H1 (cell line): ENCODE measurements around the gene DKK3. TPM values are rescaled to one million over a fixed set of nuclear protein-coding genes. Genes with fewer than 3 reads are reported as not detected.

ENCODE experiments used
- CEBPB ChIP-seq: IDR thresholded peaks from 2 replicates; pipeline ENCODE4 v1.6.1; 2012; ENCODE audit warnings: low read depth, low read length
- EP300 ChIP-seq, 2 experiments: IDR thresholded peaks; 1 replicate in 1 of 2; 2 replicates in 1 of 2; pipeline ENCODE4 v1.6.1; 2011 to 2012; ENCODE audit warnings: low read depth in 2 of 2, low read length in 2 of 2, mild to moderate bottlenecking in 2 of 2, borderline replicate concordance in 1 of 2, inconsistent platforms in 1 of 2, moderate library complexity in 1 of 2
- HDAC6 ChIP-seq: IDR thresholded peaks from one replicate; pipeline ENCODE4 v1.7.1; 2012; ENCODE audit warnings: low read depth, mild to moderate bottlenecking, inconsistent platforms, low read length, moderate library complexity
- MAFK ChIP-seq: IDR thresholded peaks from 2 replicates; pipeline ENCODE4 v1.6.1; 2012; ENCODE audit warnings: low read depth, mild to moderate bottlenecking, improper control_type of control experiment, low read length
- POLR2AphosphoS5 ChIP-seq: IDR thresholded peaks from 2 replicates; pipeline ENCODE4 v1.6.1; 2011; ENCODE audit warnings: low read depth, low read length
- SIX5 ChIP-seq: IDR thresholded peaks from 2 replicates; pipeline ENCODE4 v1.6.1; 2011; ENCODE audit warnings: mild to moderate bottlenecking, low read depth, low read length
- ZNF274 ChIP-seq: IDR thresholded peaks from 2 replicates; pipeline ENCODE4 v1.7.0; 2012; ENCODE audit warnings: low read length, borderline replicate concordance; ENCODE audit errors: extremely low read depth
- polyA plus RNA-seq, 7 experiments: library from polyadenylated mRNA; depleted of rRNA in 3 of 7; stranded (reverse) in 5 of 7; unstranded in 2 of 7; fragments of >200 nt in 5 of 7; fragments of 200-250 nt in 2 of 7; gene quantifications; 1 replicate in 5 of 7; 2 replicates in 1 of 7; 4 replicates in 1 of 7; pipeline versions ENCODE4 v1.2.1 to v1.2.3, GENCODE V29; 2011 to 2013; ENCODE audit warnings: missing spikeins in 2 of 7, mixed read lengths in 2 of 7
- total RNA-seq: library from RNA; stranded (reverse); fragmentation: NEBNext Ultra II Directional; extraction: Animal tissue kit (Norgen Biotek cat#: 25700); gene quantifications from 2 replicates; pipeline ENCODE4 v1.2.1, GENCODE V29; 2021
- TF ChIP-seq, protein P1 (sequence below): IDR thresholded peaks from 2 replicates; pipeline ENCODE4 v1.6.1; 2012; ENCODE audit warnings: low read length, inconsistent platforms
- TF ChIP-seq, protein P2 (sequence below): IDR thresholded peaks from 2 replicates; pipeline ENCODE4 v1.6.1; 2011; ENCODE audit warnings: low read depth, mild to moderate bottlenecking, low read length; ENCODE audit not compliant: insufficient read depth
- TF ChIP-seq, protein P3 (sequence below), 3 experiments: IDR thresholded peaks; 1 replicate in 2 of 3; 2 replicates in 1 of 3; pipeline versions ENCODE4 v1.5.1 to v1.6.1; 2011; ENCODE audit warnings: low read length in 3 of 3, mild to moderate bottlenecking in 3 of 3, inconsistent platforms in 2 of 3, low read depth in 1 of 3, moderate library complexity in 1 of 3; ENCODE audit not compliant: insufficient read depth in 1 of 3; ENCODE audit errors: control extremely low read depth in 1 of 3

Gene DKK3
- total and polyA plus RNA-seq, 2 of the 8 experiments (the other 6 are each of a cell fraction or from before 2014, with no cell fraction given): 30.0 to 40.1 TPM

DNA sequence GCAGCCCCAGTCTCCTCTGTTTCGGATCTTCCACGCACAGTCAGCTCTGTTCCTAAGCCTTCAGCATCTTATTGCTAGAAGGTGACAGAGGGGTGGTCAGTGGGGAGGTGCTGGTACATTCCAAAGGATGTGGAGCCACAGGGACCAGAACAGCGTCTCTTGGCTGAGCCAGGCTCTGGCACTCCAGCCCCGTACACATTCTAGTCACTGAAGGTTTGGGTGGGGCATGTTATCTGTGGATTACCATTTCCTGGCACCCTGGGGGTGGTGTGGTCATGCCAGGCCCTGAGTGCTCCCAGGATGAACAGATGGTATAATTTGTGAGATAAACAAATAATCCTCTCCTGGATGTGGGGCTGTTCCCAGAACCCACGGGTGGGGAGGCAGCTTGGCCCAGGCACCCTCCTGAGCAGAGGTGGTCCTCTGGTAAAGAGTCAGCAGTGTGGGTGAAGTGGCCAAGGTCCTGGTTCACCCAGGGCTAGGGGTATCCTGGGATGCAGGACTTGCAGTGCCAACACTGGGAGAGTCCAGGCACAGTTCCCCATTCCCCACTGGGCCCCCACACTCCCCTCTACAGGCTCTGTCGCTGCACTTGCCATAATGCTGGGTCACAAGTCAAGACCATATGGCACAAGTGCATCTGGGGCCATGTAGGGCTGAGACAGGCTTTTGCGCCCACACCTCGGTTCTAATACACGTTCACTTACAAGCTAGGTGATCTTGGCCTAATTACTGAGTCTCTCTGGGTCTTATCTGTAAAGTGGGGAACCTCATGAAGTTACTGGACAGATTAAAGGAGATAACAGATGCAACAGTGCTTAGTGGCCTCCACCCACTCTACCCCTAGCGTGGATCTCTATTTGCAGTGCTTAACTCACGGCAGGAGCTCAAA lies 33.0 kb downstream of the DKK3 start (continued):
- TF ChIP-seq ZNF274 (no peak), CEBPB (no peak), SIX5 (no peak), HDAC6 (no peak), POLR2AphosphoS5 (no peak), EP300 (IDR thresholded peaks at IDR 0.05; ENCODE audit: borderline replicate concordance in 1 of 2, low read depth in 2 of 2, low read length in 2 of 2) (no peak), MAFK (no peak)
- TF ChIP-seq, protein P1, sequence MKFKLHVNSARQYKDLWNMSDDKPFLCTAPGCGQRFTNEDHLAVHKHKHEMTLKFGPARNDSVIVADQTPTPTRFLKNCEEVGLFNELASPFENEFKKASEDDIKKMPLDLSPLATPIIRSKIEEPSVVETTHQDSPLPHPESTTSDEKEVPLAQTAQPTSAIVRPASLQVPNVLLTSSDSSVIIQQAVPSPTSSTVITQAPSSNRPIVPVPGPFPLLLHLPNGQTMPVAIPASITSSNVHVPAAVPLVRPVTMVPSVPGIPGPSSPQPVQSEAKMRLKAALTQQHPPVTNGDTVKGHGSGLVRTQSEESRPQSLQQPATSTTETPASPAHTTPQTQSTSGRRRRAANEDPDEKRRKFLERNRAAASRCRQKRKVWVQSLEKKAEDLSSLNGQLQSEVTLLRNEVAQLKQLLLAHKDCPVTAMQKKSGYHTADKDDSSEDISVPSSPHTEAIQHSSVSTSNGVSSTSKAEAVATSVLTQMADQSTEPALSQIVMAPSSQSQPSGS: no peak
- TF ChIP-seq, protein P2, sequence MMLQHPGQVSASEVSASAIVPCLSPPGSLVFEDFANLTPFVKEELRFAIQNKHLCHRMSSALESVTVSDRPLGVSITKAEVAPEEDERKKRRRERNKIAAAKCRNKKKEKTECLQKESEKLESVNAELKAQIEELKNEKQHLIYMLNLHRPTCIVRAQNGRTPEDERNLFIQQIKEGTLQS: no peak
- TF ChIP-seq, protein P3, sequence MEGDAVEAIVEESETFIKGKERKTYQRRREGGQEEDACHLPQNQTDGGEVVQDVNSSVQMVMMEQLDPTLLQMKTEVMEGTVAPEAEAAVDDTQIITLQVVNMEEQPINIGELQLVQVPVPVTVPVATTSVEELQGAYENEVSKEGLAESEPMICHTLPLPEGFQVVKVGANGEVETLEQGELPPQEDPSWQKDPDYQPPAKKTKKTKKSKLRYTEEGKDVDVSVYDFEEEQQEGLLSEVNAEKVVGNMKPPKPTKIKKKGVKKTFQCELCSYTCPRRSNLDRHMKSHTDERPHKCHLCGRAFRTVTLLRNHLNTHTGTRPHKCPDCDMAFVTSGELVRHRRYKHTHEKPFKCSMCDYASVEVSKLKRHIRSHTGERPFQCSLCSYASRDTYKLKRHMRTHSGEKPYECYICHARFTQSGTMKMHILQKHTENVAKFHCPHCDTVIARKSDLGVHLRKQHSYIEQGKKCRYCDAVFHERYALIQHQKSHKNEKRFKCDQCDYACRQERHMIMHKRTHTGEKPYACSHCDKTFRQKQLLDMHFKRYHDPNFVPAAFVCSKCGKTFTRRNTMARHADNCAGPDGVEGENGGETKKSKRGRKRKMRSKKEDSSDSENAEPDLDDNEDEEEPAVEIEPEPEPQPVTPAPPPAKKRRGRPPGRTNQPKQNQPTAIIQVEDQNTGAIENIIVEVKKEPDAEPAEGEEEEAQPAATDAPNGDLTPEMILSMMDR (IDR thresholded peaks at IDR 0.05; ENCODE audit: control extremely low read depth in 1 of 3, insufficient read depth in 1 of 3, low read depth in 1 of 3, low read length in 3 of 3): no peak
